Measurements from ENCODE around the gene SLC6A3. TPM values are rescaled to one million over a fixed set of nuclear protein-coding genes. Genes with fewer than 3 reads are reported as not detected.

SLC6A3 gene
- total and polyA plus RNA-seq, 2 of the 13 experiments (the other 11 are each of a cell fraction or from before 2014, with no cell fraction given), result 0.01 TPM; not detected in 1

- peak; percentile 82 for TF ChIP-seq UBTF (CRISPR knock-in tag; IDR thresholded peaks at IDR 0.05)
- peak; percentile 15; the same call in 1 of the 2 replicates for TF ChIP-seq ARID4A (CRISPR knock-in tag; IDR thresholded peaks at IDR 0.05; ENCODE audit: borderline replicate concordance)
- TF ChIP-seq KLF6 (CRISPR knock-in tag; IDR thresholded peaks at IDR 0.05), result no peak
- TF ChIP-seq FIP1L1 (IDR thresholded peaks at IDR 0.05; ENCODE audit: borderline replicate concordance, insufficient read depth, low read depth, low read length), result no peak
- TF ChIP-seq HOXA3 (CRISPR knock-in tag; IDR thresholded peaks at IDR 0.05), result peak; percentile 67
- TF ChIP-seq SUZ12 (IDR thresholded peaks at IDR 0.05; ENCODE audit: low read depth, low read length), result no peak
- no peak for TF ChIP-seq ATF7 (IDR thresholded peaks at IDR 0.05)
- TF ChIP-seq ATF7 (CRISPR knock-in tag; IDR thresholded peaks at IDR 0.05), result no peak
- TF ChIP-seq CC2D1A (CRISPR knock-in tag; IDR thresholded peaks at IDR 0.05), result no peak
- 0 out of 2 replicates have a peak, but pooled peaks have one; percentile 53 for TF ChIP-seq ZXDC (CRISPR knock-in tag; IDR thresholded peaks at IDR 0.05)
- TF ChIP-seq ARNT2 (CRISPR knock-in tag; IDR thresholded peaks at IDR 0.05; ENCODE audit: low read depth), result no peak
- TF ChIP-seq ZGPAT (CRISPR knock-in tag; IDR thresholded peaks at IDR 0.05), result peak; percentile 58; the same call in 1 of the 2 replicates
- no peak for TF ChIP-seq ZC3H4 (CRISPR knock-in tag; IDR thresholded peaks at IDR 0.05; ENCODE audit: borderline replicate concordance)
- TF ChIP-seq ZBTB2 (CRISPR knock-in tag; IDR thresholded peaks at IDR 0.05; ENCODE audit: low read depth), result no peak
- TF ChIP-seq WIZ (CRISPR knock-in tag; IDR thresholded peaks at IDR 0.05), result no peak
- no peak for TF ChIP-seq ZSCAN31 (CRISPR knock-in tag; IDR thresholded peaks at IDR 0.05; ENCODE audit: low read depth)
Measured at GRCh38 chr5:1380011-1380817, 65.0 kb downstream of the SLC6A3 start (continued).
